Endodermal cell (in vitro differentiated cells): ENCODE measurements around the gene FBXL13. TPM values are rescaled to one million over a fixed set of nuclear protein-coding genes. Genes with fewer than 3 reads are reported as not detected.

Experiments
- DNase-seq: peaks from one replicate; pipeline ENCODE4 v3.0.0-alpha.2; 2017
- H3K27ac ChIP-seq: 2 replicates; pipeline ENCODE4 v1.5.1; 2013; ENCODE audit warnings: mild to moderate bottlenecking, low read depth, low read length, moderate library complexity
- H3K27me3 ChIP-seq: 2 replicates; pipeline ENCODE4 v1.6.1; 2013; ENCODE audit warnings: mild to moderate bottlenecking, low read length, moderate library complexity; ENCODE audit not compliant: insufficient read depth, control insufficient read depth, poor library complexity, severe bottlenecking
- H3K36me3 ChIP-seq: 2 replicates; pipeline ENCODE4 v1.7.0; 2013; ENCODE audit warnings: mild to moderate bottlenecking, low read length, moderate library complexity; ENCODE audit not compliant: control insufficient read depth, insufficient read depth
- H3K4me1 ChIP-seq: one replicate; pipeline ENCODE4 v1.7.0; 2013; ENCODE audit warnings: low read length; ENCODE audit not compliant: control insufficient read depth, insufficient read depth
- H3K4me3 ChIP-seq: 2 replicates; pipeline ENCODE4 v1.5.1; 2013; ENCODE audit warnings: mild to moderate bottlenecking, low read length, moderate library complexity
- H3K9ac ChIP-seq: 2 replicates; pipeline ENCODE4 v1.6.1; 2013; ENCODE audit warnings: mild to moderate bottlenecking, low read length, moderate library complexity; ENCODE audit not compliant: poor library complexity, severe bottlenecking; ENCODE audit errors: extremely low read depth
- H3K9me3 ChIP-seq: 2 replicates; pipeline ENCODE4 v1.6.1; 2013; ENCODE audit warnings: mild to moderate bottlenecking, low read length, moderate library complexity; ENCODE audit not compliant: control insufficient read depth
- H3K27ac Mint-ChIP-seq: 2 replicates; pipeline ENCODE4 v1.8.0; 2020; ENCODE audit warnings: mixed read lengths
- H3K27me3 Mint-ChIP-seq: 2 replicates; pipeline ENCODE4 v1.8.0; 2021; ENCODE audit warnings: mild to moderate bottlenecking, mixed read lengths; ENCODE audit not compliant: insufficient read depth
- H3K36me3 Mint-ChIP-seq: 2 replicates; pipeline ENCODE4 v1.8.0; 2020; ENCODE audit warnings: low read depth, mixed read lengths
- H3K4me1 Mint-ChIP-seq: 2 replicates; pipeline ENCODE4 v1.8.0; 2020; ENCODE audit warnings: mixed read lengths
- H3K4me3 Mint-ChIP-seq: 2 replicates; pipeline ENCODE4 v1.8.0; 2020; ENCODE audit warnings: mild to moderate bottlenecking, moderate library complexity, mixed read lengths
- H3K9me3 Mint-ChIP-seq: 2 replicates; pipeline ENCODE4 v1.8.0; 2020; ENCODE audit warnings: mild to moderate bottlenecking, mixed read lengths
- WGBS, 2 experiments: methylation state at CpG; one replicate each; pipeline versions ENCODE4 v1.1.5 to v1.1.7; 2013; ENCODE audit warnings: missing lambda C conversion rate in 2 of 2, mixed read lengths in 1 of 2; ENCODE audit not compliant: insufficient coverage in 1 of 2, insufficient read length in 1 of 2; 5-methylcytosine and 5-hydroxymethylcytosine counted together
- total RNA-seq, 2 donors: library from RNA; stranded (reverse); fragmentation: NEBNext Ultra II Directional in 1 of 2; extraction: Animal tissue kit (Norgen Biotek cat#: 25700) in 1 of 2; gene quantifications; 2 replicates in 1 of 2; 3 replicates in 1 of 2; pipeline ENCODE4 v1.2.1, GENCODE V29; 2021
- TF ChIP-seq, protein P1 (sequence below): fragments of 200-600 bp; sonication (generic); conservative IDR thresholded peaks from 2 replicates; pipeline ENCODE4 v1.5.0; 2021; ENCODE audit warnings: antibody characterized with exemption, mild to moderate bottlenecking

Gene FBXL13
- total RNA-seq, 2 donors from 2014 or later: 2.1 to 2.7 TPM

DNA sequence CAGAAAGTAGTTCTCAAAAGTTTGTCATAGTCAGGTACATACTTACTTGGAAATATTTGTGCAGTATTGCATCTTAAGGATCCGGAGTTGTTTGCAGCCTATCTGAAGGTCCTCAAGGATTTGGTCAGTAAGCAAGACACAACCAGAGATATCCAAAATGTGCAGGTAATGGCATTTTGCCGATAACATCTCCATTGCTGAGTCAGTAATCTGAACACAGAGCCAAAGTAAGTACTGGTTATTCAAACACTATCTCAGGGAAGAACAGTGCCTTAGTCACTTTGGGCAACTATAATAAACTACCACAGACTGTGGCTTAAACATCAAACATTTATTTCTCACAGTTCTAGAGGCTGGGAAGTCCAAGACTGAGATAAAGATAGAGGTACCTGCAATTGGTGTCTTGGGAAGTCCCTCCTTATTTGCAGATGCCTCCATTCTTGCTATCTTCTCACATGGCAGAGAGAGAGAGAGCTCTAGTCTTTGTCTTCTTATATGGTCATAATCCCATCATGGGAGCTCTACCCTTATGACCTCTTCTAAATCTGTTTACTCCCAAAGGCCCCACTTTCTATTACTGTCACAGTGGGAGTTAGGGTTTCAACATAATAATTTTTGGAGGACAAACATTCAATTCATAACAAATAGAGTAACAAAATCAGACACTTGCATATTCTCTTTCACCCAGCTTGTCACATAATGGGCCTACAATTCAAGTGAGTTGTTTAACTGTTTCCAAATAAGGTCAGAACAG is 252.4 kb downstream of the FBXL13 start:
- H3K9me3 Mint-ChIP-seq: peaks cover 1% of the 10 kb centered on the region
- 92 to 94% methylated on average over 1 to 2 of the region's 2 CpGs for WGBS, 2 experiments

DNA sequence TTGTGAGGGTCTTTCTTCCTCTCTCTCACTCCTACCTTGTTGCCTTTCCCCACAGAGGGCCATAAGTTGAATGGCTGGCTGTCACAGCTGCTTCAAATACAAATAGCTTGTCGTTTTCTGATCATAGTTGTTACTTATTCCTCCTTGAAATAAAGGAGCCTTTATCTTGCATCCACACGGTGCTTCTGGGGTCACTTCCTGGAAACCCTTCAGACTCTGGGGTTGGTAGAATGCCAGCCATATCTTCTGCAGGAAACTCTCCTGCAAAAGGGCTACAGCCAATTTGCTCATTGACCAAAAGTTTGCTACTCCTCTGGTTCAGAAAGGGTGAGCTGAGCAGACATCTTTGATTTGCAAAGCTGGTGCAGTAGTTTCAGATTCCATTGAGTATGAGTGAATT is 255.4 kb downstream of the FBXL13 start:
- Mint-ChIP-seq H3K27me3 (peaks cover 64% of the 10 kb centered on the region), H3K9me3 (no peaks in the 10 kb centered on the region), H3K4me3 (no peak overlapping the region), H3K4me1 (peaks cover 5% of the 10 kb centered on the region), H3K27ac (no peak overlapping the region), H3K36me3 (peaks cover 2% of the 10 kb centered on the region)
- no peak overlapping the region for H3K9ac ChIP-seq
- DNase-seq: no peak
- 94% methylated on average over 2 of the region's 2 CpGs for WGBS, 2 experiments
- TF ChIP-seq, protein P1, sequence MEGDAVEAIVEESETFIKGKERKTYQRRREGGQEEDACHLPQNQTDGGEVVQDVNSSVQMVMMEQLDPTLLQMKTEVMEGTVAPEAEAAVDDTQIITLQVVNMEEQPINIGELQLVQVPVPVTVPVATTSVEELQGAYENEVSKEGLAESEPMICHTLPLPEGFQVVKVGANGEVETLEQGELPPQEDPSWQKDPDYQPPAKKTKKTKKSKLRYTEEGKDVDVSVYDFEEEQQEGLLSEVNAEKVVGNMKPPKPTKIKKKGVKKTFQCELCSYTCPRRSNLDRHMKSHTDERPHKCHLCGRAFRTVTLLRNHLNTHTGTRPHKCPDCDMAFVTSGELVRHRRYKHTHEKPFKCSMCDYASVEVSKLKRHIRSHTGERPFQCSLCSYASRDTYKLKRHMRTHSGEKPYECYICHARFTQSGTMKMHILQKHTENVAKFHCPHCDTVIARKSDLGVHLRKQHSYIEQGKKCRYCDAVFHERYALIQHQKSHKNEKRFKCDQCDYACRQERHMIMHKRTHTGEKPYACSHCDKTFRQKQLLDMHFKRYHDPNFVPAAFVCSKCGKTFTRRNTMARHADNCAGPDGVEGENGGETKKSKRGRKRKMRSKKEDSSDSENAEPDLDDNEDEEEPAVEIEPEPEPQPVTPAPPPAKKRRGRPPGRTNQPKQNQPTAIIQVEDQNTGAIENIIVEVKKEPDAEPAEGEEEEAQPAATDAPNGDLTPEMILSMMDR: no peak
- H3K36me3 ChIP-seq: no peaks in the 10 kb centered on the region
- H3K27ac ChIP-seq: no peak overlapping the region
- H3K4me1 ChIP-seq: peaks cover 3% of the 10 kb centered on the region
- H3K27me3 ChIP-seq: peaks cover 73% of the 10 kb centered on the region
- H3K9me3 ChIP-seq: peaks cover 9% of the 10 kb centered on the region
- no peak overlapping the region for H3K4me3 ChIP-seq

More for the DNA sequence above, 252.4 kb downstream of the FBXL13 start:
- H3K27ac Mint-ChIP-seq: no peak overlapping the region
- H3K4me3 Mint-ChIP-seq: no peak overlapping the region
- Histone ChIP-seq H3K9ac (no peak overlapping the region), H3K4me1 (peaks cover 3% of the 10 kb centered on the region), H3K36me3 (no peaks in the 10 kb centered on the region), H3K27ac (no peak overlapping the region), H3K4me3 (no peak overlapping the region), H3K27me3 (peaks cover 43% of the 10 kb centered on the region), H3K9me3 (peaks cover 9% of the 10 kb centered on the region)
- no peaks in the 10 kb centered on the region for H3K4me1 Mint-ChIP-seq
- TF ChIP-seq, protein P1: no peak
- peaks cover 4% of the 10 kb centered on the region for H3K36me3 Mint-ChIP-seq
- peaks cover 39% of the 10 kb centered on the region for H3K27me3 Mint-ChIP-seq
- no peak for DNase-seq

DNA sequence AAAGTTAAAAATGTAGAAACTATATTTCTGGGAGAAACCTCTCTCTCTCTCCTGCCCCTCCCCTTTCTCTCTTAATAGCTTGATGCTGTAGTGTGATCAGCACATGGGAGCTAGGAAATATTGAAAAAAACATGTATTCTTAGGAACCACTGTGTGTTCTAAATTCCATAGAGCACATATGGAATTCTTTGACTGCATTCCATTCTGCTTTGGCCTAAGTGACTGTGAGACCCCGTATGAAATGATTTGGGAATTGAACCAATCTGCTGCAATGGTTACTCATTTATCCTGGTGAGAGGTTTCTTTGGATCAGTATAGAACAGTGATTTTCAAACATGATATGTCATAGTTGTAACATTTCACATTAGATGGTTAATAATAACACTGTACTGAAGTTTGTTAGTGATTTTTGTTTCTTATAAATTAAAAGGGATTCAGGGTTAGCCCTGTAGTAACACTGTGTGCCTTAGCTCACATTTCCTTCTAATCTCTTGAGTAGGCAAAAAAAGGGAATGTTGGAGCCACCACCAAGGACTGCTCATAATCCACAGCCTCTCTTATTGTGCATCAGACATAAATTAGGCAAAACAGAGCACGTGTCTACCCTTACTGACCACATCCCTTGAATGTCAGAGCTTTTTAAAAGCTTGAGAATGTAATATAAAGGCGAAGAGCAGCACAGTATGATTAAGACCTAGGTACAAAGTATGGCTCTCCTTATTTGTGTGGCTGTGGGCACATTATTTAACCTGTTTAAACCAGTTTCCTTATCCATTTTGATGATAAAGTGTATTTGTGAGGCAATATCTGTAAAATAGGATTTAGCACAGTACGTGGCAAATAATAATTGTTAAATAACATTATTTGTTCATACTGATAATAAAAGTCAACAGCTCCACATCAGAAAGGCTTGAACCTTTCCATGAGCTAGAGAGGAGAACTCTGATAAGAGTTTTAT is 256.7 kb downstream of the FBXL13 start:
- TF ChIP-seq, protein P1: no peak
- Histone ChIP-seq H3K36me3 (no peaks in the 10 kb centered on the region), H3K4me1 (peaks cover 3% of the 10 kb centered on the region), H3K9ac (no peak overlapping the region), H3K27me3 (peaks cover 86% of the 10 kb centered on the region), H3K4me3 (no peak overlapping the region), H3K27ac (no peak overlapping the region), H3K9me3 (peaks cover 9% of the 10 kb centered on the region)
- WGBS, 2 experiments: 90 to 99% methylated on average over 2 to 3 of the region's 4 CpGs
- H3K27me3 Mint-ChIP-seq: peaks cover 73% of the 10 kb centered on the region
- H3K4me3 Mint-ChIP-seq: no peak overlapping the region
- no peak overlapping the region for H3K27ac Mint-ChIP-seq
- peaks cover 7% of the 10 kb centered on the region for H3K4me1 Mint-ChIP-seq
- peaks cover 2% of the 10 kb centered on the region for H3K36me3 Mint-ChIP-seq
- no peak for DNase-seq
- no peaks in the 10 kb centered on the region for H3K9me3 Mint-ChIP-seq
